Thyroid gland (tissue), 4 donors: ENCODE results near the gene PDRG1.

ENCODE experiments used
- POLR2A ChIP-seq, 2 donors: fragments of 450-650 bp; IDR thresholded peaks; one replicate each; pipeline ENCODE4 v1.6.1; 2017; ENCODE audit warnings: antibody characterized with exemption in 2 of 2, mild to moderate bottlenecking in 2 of 2, moderate library complexity in 1 of 2
- TF ChIP-seq, protein P1 (sequence below), 6 experiments: fragments of 200-600 bp in 3 of 6; fragments of 450-650 bp in 3 of 6; sonication (generic) in 3 of 6; IDR thresholded peaks; one replicate each; pipeline ENCODE4 v1.5.1; 2016 to 2019; ENCODE audit warnings: antibody characterized with exemption in 6 of 6, mild to moderate bottlenecking in 2 of 6, inconsistent platforms in 1 of 6, moderate library complexity in 1 of 6

DNA sequence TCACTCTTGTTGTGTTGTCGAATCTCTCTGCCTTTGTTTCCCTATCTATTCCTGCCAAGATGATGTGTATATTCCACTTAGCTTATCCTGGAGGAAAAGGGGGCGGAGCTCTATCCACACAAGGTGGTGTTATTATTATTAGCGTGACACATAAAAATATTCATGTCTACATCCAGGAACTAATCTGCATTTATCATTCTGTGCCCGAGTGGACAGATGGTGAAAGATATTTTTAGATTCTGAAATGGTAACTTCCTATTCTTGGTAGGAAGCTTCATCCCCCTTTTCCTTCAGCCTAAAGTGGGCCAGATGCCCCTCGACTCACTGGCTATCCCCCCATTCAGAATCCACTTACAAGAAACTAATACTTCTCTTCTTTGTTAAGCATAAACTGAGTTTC, 18.1 kb upstream of the PDRG1 start:
- TF ChIP-seq POLR2A (IDR thresholded peaks at IDR 0.05) = no peak
- TF ChIP-seq, protein P1, sequence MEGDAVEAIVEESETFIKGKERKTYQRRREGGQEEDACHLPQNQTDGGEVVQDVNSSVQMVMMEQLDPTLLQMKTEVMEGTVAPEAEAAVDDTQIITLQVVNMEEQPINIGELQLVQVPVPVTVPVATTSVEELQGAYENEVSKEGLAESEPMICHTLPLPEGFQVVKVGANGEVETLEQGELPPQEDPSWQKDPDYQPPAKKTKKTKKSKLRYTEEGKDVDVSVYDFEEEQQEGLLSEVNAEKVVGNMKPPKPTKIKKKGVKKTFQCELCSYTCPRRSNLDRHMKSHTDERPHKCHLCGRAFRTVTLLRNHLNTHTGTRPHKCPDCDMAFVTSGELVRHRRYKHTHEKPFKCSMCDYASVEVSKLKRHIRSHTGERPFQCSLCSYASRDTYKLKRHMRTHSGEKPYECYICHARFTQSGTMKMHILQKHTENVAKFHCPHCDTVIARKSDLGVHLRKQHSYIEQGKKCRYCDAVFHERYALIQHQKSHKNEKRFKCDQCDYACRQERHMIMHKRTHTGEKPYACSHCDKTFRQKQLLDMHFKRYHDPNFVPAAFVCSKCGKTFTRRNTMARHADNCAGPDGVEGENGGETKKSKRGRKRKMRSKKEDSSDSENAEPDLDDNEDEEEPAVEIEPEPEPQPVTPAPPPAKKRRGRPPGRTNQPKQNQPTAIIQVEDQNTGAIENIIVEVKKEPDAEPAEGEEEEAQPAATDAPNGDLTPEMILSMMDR (IDR thresholded peaks at IDR 0.05) = no peak
